MM.1S (cell line): ENCODE data around the gene NLGN1.

Source experiments
- CTCF ChIP-seq: fragments of 300-600 bp; sonication (generic); IDR thresholded peaks from 2 replicates; pipeline ENCODE4 v1.5.1; 2016; ENCODE audit warnings: antibody characterized with exemption, low read length, mixed read lengths
- EZH2 ChIP-seq: fragments of 300-600 bp; sonication (generic); optimal IDR thresholded peaks from 2 replicates; pipeline ENCODE3; 2017; ENCODE audit warnings: low read depth, mild to moderate bottlenecking, antibody characterized with exemption, low read length, mixed read lengths
- EZH2phosphoT487 ChIP-seq: fragments of 300-600 bp; sonication (generic); IDR thresholded peaks from 2 replicates; pipeline ENCODE4 v1.6.1; 2018; ENCODE audit warnings: antibody characterized with exemption, low read length

GRCh38 chr3:173410849-173411248 is 13.3 kb downstream of the NLGN1 start:
- TF ChIP-seq CTCF (no peak), EZH2 (no peak), EZH2phosphoT487 (no peak)
